ENCODE results near the gene CAMK2N1. TPM values are rescaled to one million over a fixed set of nuclear protein-coding genes. Genes with fewer than 3 reads are reported as not detected.

Gene CAMK2N1
- total and polyA plus RNA-seq, 2 of the 13 experiments (the other 11 are each of a cell fraction or from before 2014, with no cell fraction given), result 38.0 to 38.6 TPM

GRCh38 chr1:20483833-20484518 lies 2.0 kb downstream of the CAMK2N1 start (continued):
- TF ChIP-seq NFAT5 (CRISPR knock-in tag; IDR thresholded peaks at IDR 0.05), result no peak
- TF ChIP-seq LBX2 (CRISPR knock-in tag; IDR thresholded peaks at IDR 0.05; ENCODE audit: borderline replicate concordance), result no peak; the same call in 1 of the 2 replicates
- TF ChIP-seq MAFK (conservative IDR thresholded peaks at IDR 0.05 in 1 of 2, IDR thresholded peaks at IDR 0.05 in 1 of 2; ENCODE audit: low read length in 2 of 2), result no peak
- no peak; the same call in 1 of the 2 replicates for TF ChIP-seq ZNF607 (CRISPR knock-in tag; IDR thresholded peaks at IDR 0.05; ENCODE audit: borderline replicate concordance)
- TF ChIP-seq ZFY (CRISPR knock-in tag; IDR thresholded peaks at IDR 0.05), result peak; percentile 81
- TF ChIP-seq AHDC1 (CRISPR knock-in tag; IDR thresholded peaks at IDR 0.05; ENCODE audit: borderline replicate concordance), result no peak
- no peak for TF ChIP-seq ETV6 (CRISPR knock-in tag; conservative IDR thresholded peaks at IDR 0.05)
- TF ChIP-seq ZBTB46 (CRISPR knock-in tag; IDR thresholded peaks at IDR 0.05; ENCODE audit: borderline replicate concordance), result no peak
- no peak for TF ChIP-seq REPIN1 (CRISPR knock-in tag; IDR thresholded peaks at IDR 0.05; ENCODE audit: borderline replicate concordance, low read depth)
- TF ChIP-seq PPARG (CRISPR knock-in tag; conservative IDR thresholded peaks at IDR 0.05), result no peak
- TF ChIP-seq ZSCAN12 (CRISPR knock-in tag; IDR thresholded peaks at IDR 0.05), result 0 out of 2 replicates have a peak, but pooled peaks have one; percentile 50
- TF ChIP-seq MTA1 (CRISPR knock-in tag; IDR thresholded peaks at IDR 0.05; ENCODE audit: borderline replicate concordance), result no peak; the same call in 1 of the 2 replicates
- no peak for TF ChIP-seq ZFP1 (CRISPR knock-in tag; IDR thresholded peaks at IDR 0.05)
- no peak for TF ChIP-seq ZNF414 (CRISPR knock-in tag; IDR thresholded peaks at IDR 0.05)
- no peak for TF ChIP-seq SRF (IDR thresholded peaks at IDR 0.05; ENCODE audit: low read depth, low read length)
